Thyroid gland (tissue), 4 donors: ENCODE results near the gene DNAAF2. TPM values are rescaled to one million over a fixed set of nuclear protein-coding genes. Genes with fewer than 3 reads are reported as not detected.

ENCODE experiments used
- DNase-seq, 2 donors: peaks; one replicate each; pipeline ENCODE4 v3.0.0-alpha.2; 2019
- H3K27ac ChIP-seq, 3 donors: fragments of 200-600 bp; sonication (generic); 1 replicate in 2 of 3; 2 replicates in 1 of 3; pipeline ENCODE4 v1.5.1; 2016 to 2019; ENCODE audit warnings: mild to moderate bottlenecking in 1 of 3, moderate library complexity in 1 of 3
- H3K27me3 ChIP-seq: fragments of 200-600 bp; sonication (generic); one replicate; pipeline ENCODE4 v1.5.1; 2019
- H3K36me3 ChIP-seq, 2 donors: fragments of 200-600 bp; sonication (generic); one replicate each; pipeline ENCODE4 v1.5.1; 2016 to 2019
- H3K4me1 ChIP-seq, 2 donors: fragments of 200-600 bp; sonication (generic); one replicate each; pipeline ENCODE4 v1.5.1; 2017 to 2019
- H3K4me3 ChIP-seq, 3 donors: fragments of 200-600 bp; sonication (generic); replicated peaks in 1 of 3; 1 replicate in 2 of 3; 2 replicates in 1 of 3; pipeline ENCODE4 v1.5.1; 2016; ENCODE audit warnings: mild to moderate bottlenecking in 1 of 3
- H3K9me3 ChIP-seq: fragments of 200-600 bp; sonication (generic); one replicate; pipeline ENCODE4 v1.5.1; 2017
- CTCF ChIP-seq, 6 experiments: fragments of 200-600 bp in 3 of 6; fragments of 450-650 bp in 3 of 6; sonication (generic) in 3 of 6; IDR thresholded peaks; one replicate each; pipeline ENCODE4 v1.5.1; 2016 to 2019; ENCODE audit warnings: antibody characterized with exemption in 6 of 6, mild to moderate bottlenecking in 2 of 6, inconsistent platforms in 1 of 6, moderate library complexity in 1 of 6
- POLR2A ChIP-seq, 2 donors: fragments of 450-650 bp; IDR thresholded peaks; one replicate each; pipeline ENCODE4 v1.6.1; 2017; ENCODE audit warnings: antibody characterized with exemption in 2 of 2, mild to moderate bottlenecking in 2 of 2, moderate library complexity in 1 of 2
- WGBS, 2 donors: methylation state at CpG; one replicate each; pipeline ENCODE4 v1.1.5; 2017; 5-methylcytosine and 5-hydroxymethylcytosine counted together
- intact Hi-C: fragments of 100-400 bp; cut with DNase I; formaldehyde crosslinking; loops from one replicate; pipeline ENCODE4 v1.15.1; 2023
- total RNA-seq, 4 donors: library from RNA; depleted of rRNA; stranded (reverse); fragments of >200 nt; gene quantifications; one replicate each; pipeline ENCODE4 v1.2.3, GENCODE V29; 2016

Gene DNAAF2
- total RNA-seq, 4 donors from 2014 or later, result 5.6 to 15.3 (median 11.5) TPM

DNA sequence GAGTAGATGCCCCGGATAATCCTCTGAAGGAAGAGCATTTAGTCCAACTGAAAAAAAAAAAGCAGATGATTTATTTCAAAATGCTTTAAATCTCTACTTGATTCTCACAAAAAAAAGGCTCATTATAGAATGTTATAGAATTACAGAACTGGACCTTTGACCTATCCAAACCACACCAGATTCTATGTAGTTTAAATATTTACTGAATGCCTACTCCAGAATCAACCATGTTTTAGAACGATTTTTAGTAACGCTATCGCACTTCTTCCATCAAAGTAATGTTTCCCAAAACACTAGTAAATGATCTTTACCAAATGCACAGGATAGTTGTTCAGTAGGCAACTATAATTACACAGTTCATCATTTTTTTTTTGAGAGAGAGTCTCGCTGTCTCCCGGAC is 51.4 kb downstream of the DNAAF2 start:
- 91 to 92% methylated on average over 6 of the region's 6 CpGs for WGBS, 2 donors
- Histone ChIP-seq H3K27ac (no peak overlapping the region), H3K4me1 (peaks cover 13 to 15% of the 10 kb centered on the region in 2 donors), H3K27me3 (no peaks in the 10 kb centered on the region), H3K4me3 (no peak overlapping the region), H3K9me3 (no peaks in the 10 kb centered on the region), H3K36me3 (peaks cover 8 to 17% of the 10 kb centered on the region in 2 donors)
- no peak for TF ChIP-seq POLR2A (IDR thresholded peaks at IDR 0.05)
- no peak for TF ChIP-seq CTCF (IDR thresholded peaks at IDR 0.05)
- DNase-seq, result no peak
- intact Hi-C loops, result no loop called here

GRCh38 chr14:49582113-49582977 is 52.7 kb downstream of the DNAAF2 start:
- Histone ChIP-seq H3K4me3 (no peak overlapping the region), H3K36me3 (peaks cover 8 to 21% of the 10 kb centered on the region in 2 donors), H3K9me3 (no peaks in the 10 kb centered on the region), H3K4me1 (peaks cover 13 to 15% of the 10 kb centered on the region in 2 donors), H3K27me3 (no peaks in the 10 kb centered on the region), H3K27ac (no peak overlapping the region)
- WGBS, 2 donors, result 95 to 98% methylated on average over 4 of the region's 4 CpGs
- TF ChIP-seq POLR2A (IDR thresholded peaks at IDR 0.05) (no peak), CTCF (IDR thresholded peaks at IDR 0.05) (no peak)
- DNase-seq, result no peak
- intact Hi-C loops, result no loop called here

GRCh38 chr14:49581209-49582112 is 53.6 kb downstream of the DNAAF2 start:
- 74 to 77% methylated on average over 9 of the region's 9 CpGs for WGBS, 2 donors
- Histone ChIP-seq H3K9me3 (no peaks in the 10 kb centered on the region), H3K4me1 (peaks cover 13 to 15% of the 10 kb centered on the region in 2 donors), H3K27me3 (no peaks in the 10 kb centered on the region), H3K27ac (no peak overlapping the region), H3K4me3 (no peak overlapping the region), H3K36me3 (peaks cover 8 to 24% of the 10 kb centered on the region in 2 donors)
- intact Hi-C loops, result no loop called here
- no peak for DNase-seq
- TF ChIP-seq POLR2A (IDR thresholded peaks at IDR 0.05) (no peak), CTCF (IDR thresholded peaks at IDR 0.05) (no peak)

GRCh38 chr14:49579841-49580240 is 55.2 kb downstream of the DNAAF2 start:
- H3K27ac ChIP-seq, result no peak overlapping the region
- TF ChIP-seq POLR2A (IDR thresholded peaks at IDR 0.05) (no peak), CTCF (IDR thresholded peaks at IDR 0.05) (no peak)
- H3K27me3 ChIP-seq, result no peaks in the 10 kb centered on the region
- no peak for DNase-seq
- peaks cover 8 to 27% of the 10 kb centered on the region in 2 donors for H3K36me3 ChIP-seq
- intact Hi-C loops, result no loop called here
- H3K9me3 ChIP-seq, result no peaks in the 10 kb centered on the region
- no peak overlapping the region for H3K4me3 ChIP-seq
- 92% methylated on average over 2 of the region's 2 CpGs for WGBS, 2 donors
- peaks cover 9 to 12% of the 10 kb centered on the region in 2 donors for H3K4me1 ChIP-seq
